ENCODE data around the gene TPSB2. TPM values are rescaled to one million over a fixed set of nuclear protein-coding genes. Genes with fewer than 3 reads are reported as not detected.
A peak's percentile ranks its signal among the peaks of the same experiment; 100 is the strongest.

The TPSB2 gene
- total RNA-seq, 1 donor from 2014 or later = 181 TPM

DNA sequence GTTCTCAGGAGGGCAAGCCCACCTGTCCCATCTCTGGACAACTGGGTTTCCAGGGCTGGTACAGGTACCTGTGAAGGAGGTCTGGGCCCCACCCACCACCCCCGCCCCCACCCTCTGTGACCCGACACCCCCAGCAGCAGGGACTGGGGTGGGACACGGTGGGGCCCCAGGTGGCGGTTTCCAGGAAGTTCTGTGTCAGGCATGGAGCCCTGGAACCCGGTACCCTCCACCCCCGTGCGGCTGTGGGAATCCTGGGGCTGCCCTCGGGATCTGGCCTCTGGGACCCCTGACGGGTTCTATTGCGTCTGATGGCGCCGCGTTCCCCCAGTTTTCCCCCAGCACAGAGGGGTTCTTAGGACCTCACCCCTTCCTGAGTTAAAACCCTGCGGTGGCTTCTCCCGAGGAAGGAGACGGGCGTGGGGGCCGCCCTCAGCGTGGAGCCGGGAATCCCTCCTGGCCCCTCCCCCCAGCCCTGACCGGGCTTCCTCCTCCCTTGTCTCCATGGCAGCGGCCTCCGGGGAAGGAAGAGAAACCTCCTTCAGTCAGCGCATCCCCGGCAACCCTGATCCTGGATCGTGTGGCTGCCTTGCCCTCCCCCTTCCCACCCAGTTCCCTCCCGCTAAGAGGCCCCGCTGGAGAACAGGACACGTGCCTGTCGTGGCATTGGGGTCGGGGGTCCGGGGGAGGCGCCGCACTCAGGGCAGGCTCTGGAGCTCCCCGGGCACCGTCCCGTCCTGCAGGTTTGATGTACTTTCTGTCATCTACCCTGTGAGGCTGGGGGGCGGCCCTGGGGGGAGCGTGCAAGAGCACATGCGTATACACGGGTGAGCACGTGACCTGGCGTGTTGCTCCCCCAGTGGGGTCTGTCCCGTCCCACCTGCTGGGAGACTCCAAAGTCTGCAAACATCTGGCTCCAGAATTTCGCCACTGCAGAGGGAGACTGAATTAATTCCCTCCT is 46.8 kb downstream of the TPSB2 start:
- ATAC-seq = no peak
- Histone ChIP-seq H3K27me3 (no peaks in the 10 kb centered on the region), H3K4me3 (no peak overlapping the region), H3K36me3 (no peaks in the 10 kb centered on the region), H3K4me1 (peaks cover 20% of the 10 kb centered on the region), H3K9me3 (no peaks in the 10 kb centered on the region), H3K27ac (no peak overlapping the region)
- no peak for DNase-seq
- intact Hi-C loops (cut with DNase I) = no loop called here
- TF ChIP-seq, protein P1, sequence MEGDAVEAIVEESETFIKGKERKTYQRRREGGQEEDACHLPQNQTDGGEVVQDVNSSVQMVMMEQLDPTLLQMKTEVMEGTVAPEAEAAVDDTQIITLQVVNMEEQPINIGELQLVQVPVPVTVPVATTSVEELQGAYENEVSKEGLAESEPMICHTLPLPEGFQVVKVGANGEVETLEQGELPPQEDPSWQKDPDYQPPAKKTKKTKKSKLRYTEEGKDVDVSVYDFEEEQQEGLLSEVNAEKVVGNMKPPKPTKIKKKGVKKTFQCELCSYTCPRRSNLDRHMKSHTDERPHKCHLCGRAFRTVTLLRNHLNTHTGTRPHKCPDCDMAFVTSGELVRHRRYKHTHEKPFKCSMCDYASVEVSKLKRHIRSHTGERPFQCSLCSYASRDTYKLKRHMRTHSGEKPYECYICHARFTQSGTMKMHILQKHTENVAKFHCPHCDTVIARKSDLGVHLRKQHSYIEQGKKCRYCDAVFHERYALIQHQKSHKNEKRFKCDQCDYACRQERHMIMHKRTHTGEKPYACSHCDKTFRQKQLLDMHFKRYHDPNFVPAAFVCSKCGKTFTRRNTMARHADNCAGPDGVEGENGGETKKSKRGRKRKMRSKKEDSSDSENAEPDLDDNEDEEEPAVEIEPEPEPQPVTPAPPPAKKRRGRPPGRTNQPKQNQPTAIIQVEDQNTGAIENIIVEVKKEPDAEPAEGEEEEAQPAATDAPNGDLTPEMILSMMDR (IDR thresholded peaks at IDR 0.05) = no peak

DNA sequence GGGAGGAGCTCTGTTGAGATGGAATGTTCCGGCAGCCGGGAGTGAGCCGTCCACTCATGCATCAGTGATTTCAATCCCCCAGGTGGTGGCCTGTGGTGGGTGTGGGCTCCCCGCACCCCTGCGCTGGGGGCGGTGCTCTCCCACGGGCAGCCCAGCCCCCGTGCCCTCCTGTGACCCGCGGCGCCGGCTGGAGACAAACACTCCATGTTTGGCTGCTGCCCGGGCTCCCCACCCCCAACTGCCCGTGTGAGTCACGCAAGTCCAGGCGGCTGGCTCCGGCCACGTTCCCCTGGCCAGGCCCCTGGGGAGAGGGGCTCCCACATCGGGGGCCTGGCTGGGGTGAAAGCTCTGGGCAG is 47.7 kb downstream of the TPSB2 start:
- ATAC-seq = peak; percentile 80
- peak; percentile 87 for DNase-seq
- no peaks in the 10 kb centered on the region for H3K9me3 ChIP-seq
- no peaks in the 10 kb centered on the region for H3K36me3 ChIP-seq
- peak overlapping the region; percentile 17 for H3K27ac ChIP-seq
- intact Hi-C loops (cut with DNase I) = no loop called here
- peaks cover 20% of the 10 kb centered on the region for H3K4me1 ChIP-seq
- H3K27me3 ChIP-seq = no peaks in the 10 kb centered on the region
- H3K4me3 ChIP-seq = peak overlapping the region; percentile 26
- TF ChIP-seq, protein P1 (IDR thresholded peaks at IDR 0.05) = no peak

DNA sequence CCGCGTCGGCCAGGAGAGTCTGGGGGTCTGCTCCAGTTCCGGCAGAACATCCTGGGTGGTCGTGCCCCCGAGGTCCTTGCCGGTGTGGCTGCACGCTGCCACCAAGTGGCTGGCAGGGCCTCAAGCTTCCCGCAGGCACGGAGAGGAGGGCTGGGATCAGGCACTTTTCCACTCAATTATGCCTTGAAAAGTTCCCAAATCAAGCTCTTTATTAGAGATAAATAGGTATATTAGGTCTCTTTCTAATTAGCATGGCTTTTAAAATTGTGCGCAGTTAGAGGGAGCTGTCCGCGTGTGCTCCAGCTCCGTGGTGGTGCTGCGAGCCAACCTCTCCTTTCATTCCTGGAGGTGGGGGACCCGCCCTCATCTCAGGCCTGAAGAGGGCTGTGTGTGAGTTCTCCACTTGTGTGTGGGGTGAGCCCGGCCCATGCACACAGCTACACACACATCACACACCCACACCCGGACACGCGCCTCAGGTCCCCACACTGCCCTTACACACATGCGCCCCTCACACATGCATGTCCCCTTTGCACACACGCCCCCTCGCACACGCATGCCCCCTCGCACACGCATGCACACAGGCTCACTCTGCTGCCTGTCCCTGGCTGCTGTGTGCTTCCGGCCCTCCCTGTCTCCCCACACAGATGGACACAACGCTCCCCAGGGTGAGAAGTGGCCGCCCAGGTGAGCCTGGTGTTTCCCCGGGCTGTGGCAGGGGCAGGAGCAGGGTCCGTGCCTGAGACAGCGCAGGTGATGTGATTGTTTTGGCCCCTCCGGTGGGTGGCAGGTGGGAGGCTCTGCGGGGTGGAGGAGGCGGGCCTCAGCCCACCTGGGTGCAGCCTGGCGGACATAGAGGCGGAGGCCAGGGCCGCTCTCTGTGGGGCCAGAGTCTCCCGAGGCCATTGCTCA is 48.3 kb downstream of the TPSB2 start:
- Histone ChIP-seq H3K4me3 (peak overlapping the region; percentile 26), H3K4me1 (peaks cover 20% of the 10 kb centered on the region), H3K9me3 (no peaks in the 10 kb centered on the region), H3K27me3 (no peaks in the 10 kb centered on the region), H3K27ac (peak overlapping the region; percentile 17), H3K36me3 (no peaks in the 10 kb centered on the region)
- DNase-seq = no peak
- intact Hi-C loops (cut with DNase I) = no loop called here
- TF ChIP-seq, protein P1 (IDR thresholded peaks at IDR 0.05) = no peak
- ATAC-seq = peak; percentile 22

DNA sequence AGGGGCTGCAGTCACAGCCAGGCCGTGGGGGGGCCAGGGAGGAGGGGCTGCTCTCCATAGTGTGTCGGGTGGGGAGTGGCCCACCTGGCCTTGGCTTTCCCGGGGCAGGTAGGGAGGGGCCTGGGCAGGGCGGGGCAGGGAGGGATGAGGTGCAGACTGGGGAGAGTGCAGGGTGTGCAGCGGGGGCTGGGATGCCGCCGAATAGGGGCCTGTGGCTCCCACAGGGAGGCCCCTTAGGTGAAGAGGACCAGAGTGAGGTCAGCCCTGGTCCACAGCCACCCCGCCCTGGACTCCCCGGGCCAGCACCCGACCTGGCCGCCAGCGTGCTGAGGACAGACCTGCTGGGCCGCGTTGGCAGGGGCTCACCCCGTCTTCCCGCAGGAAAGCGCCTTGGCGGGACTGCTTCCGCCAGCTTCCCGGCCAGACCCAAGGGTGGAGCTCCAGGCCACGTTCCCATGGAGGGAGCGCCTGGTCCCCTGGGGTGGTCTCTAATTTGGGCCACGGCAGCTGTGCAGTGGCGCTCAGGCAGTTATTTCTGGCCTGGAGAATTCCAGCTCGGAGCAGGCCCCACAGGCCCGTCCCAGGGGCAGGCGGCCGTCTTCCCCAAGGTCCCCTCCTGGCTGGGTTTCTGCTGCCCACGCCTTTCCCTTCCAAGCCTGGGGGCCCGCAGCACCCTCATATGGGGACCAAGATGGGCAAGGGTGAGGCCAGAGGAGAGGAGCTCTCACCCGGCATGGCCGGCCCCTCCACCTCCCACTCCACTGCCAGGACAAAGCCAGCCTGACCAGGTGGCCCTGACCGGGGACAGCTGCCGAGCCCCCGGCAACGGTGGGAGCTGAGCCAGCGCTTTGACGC is 49.2 kb downstream of the TPSB2 start:
- Histone ChIP-seq H3K27ac (peak overlapping the region; percentile 6), H3K4me1 (peaks cover 20% of the 10 kb centered on the region), H3K27me3 (no peaks in the 10 kb centered on the region), H3K9me3 (no peaks in the 10 kb centered on the region), H3K36me3 (no peaks in the 10 kb centered on the region), H3K4me3 (no peak overlapping the region)
- DNase-seq (no peak), ATAC-seq (no peak)
- intact Hi-C loops (cut with DNase I) = no loop called here
- TF ChIP-seq, protein P1 (IDR thresholded peaks at IDR 0.05) = no peak

Other genes starting within 250 kb of the TPSB2 start
- gene SOX8, start 248.4 kb downstream of the TPSB2 start, total RNA-seq = 0.81 TPM
- gene SSTR5, start 157.4 kb downstream of the TPSB2 start, total RNA-seq = not detected
- gene C1QTNF8, start 133.9 kb downstream of the TPSB2 start, total RNA-seq = not detected
- gene CACNA1H, start 77.1 kb downstream of the TPSB2 start, total RNA-seq = 10.9 TPM
- gene TPSG1, start 4.9 kb downstream of the TPSB2 start, total RNA-seq = 2.3 TPM
- gene TPSAB1, start 10.5 kb upstream of the TPSB2 start, total RNA-seq = 122 TPM
- gene TPSD1, start 25.9 kb upstream of the TPSB2 start, total RNA-seq = 9.4 TPM
- gene UBE2I, start 79.5 kb upstream of the TPSB2 start, total RNA-seq = 95.6 TPM
- gene BAIAP3, start 103.5 kb upstream of the TPSB2 start, total RNA-seq = 3.0 TPM
- gene TSR3, start 121.7 kb upstream of the TPSB2 start, total RNA-seq = 43.8 TPM
- gene GNPTG, start 121.7 kb upstream of the TPSB2 start, total RNA-seq = 82.9 TPM
- gene UNKL, start 184.5 kb upstream of the TPSB2 start, total RNA-seq = 19.9 TPM
- gene UQCC4, start 190.6 kb upstream of the TPSB2 start, total RNA-seq = 9.1 TPM
- gene PERCC1, start 200.9 kb upstream of the TPSB2 start, total RNA-seq = not detected
- gene CCDC154, start 214.4 kb upstream of the TPSB2 start, total RNA-seq = 4.1 TPM
- 138 TPM for gene CLCN7, start 244.8 kb upstream of the TPSB2 start, total RNA-seq